ENCODE measurements around the gene HBD.

HBD gene

GRCh38 chr11:5227681-5228080, 6.6 kb downstream of the HBD start:
- no peak overlapping the region for H3K4me3 ChIP-seq (replicated peaks in 1 of 2; ENCODE audit: low read depth in 2 of 2, low read length in 2 of 2)
- DNase-seq (ENCODE audit: low read depth in 2 of 2), result no peak
- no peak for TF ChIP-seq CTCF (IDR thresholded peaks at IDR 0.05; ENCODE audit: low read depth, low read length)

GRCh38 chr11:5226732-5227310, 7.5 kb downstream of the HBD start, which contains the start of gene HBB:
Gene HBB, minus strand, starts transcription at chr11:5227071. Its CDS starts 50 bp downstream, at chr11:5227021.
- DNase-seq (ENCODE audit: low read depth in 2 of 2), result no peak

DNA sequence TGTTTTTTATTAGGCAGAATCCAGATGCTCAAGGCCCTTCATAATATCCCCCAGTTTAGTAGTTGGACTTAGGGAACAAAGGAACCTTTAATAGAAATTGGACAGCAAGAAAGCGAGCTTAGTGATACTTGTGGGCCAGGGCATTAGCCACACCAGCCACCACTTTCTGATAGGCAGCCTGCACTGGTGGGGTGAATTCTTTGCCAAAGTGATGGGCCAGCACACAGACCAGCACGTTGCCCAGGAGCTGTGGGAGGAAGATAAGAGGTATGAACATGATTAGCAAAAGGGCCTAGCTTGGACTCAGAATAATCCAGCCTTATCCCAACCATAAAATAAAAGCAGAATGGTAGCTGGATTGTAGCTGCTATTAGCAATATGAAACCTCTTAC, 8.8 kb downstream of the HBD start:
- no peak overlapping the region for H3K4me3 ChIP-seq (replicated peaks in 1 of 2; ENCODE audit: low read depth in 2 of 2, low read length in 2 of 2)
- TF ChIP-seq CTCF (IDR thresholded peaks at IDR 0.05; ENCODE audit: low read depth, low read length), result no peak
- no peak for DNase-seq (ENCODE audit: low read depth in 2 of 2)

More at GRCh38 chr11:5226732-5227310, 7.5 kb downstream of the HBD start, which contains the start of gene HBB:
- TF ChIP-seq CTCF (IDR thresholded peaks at IDR 0.05; ENCODE audit: low read depth, low read length), result no peak
- no peak within 1 kb of the TSS for H3K4me3 ChIP-seq (replicated peaks in 1 of 2; ENCODE audit: low read depth in 2 of 2, low read length in 2 of 2)

DNA sequence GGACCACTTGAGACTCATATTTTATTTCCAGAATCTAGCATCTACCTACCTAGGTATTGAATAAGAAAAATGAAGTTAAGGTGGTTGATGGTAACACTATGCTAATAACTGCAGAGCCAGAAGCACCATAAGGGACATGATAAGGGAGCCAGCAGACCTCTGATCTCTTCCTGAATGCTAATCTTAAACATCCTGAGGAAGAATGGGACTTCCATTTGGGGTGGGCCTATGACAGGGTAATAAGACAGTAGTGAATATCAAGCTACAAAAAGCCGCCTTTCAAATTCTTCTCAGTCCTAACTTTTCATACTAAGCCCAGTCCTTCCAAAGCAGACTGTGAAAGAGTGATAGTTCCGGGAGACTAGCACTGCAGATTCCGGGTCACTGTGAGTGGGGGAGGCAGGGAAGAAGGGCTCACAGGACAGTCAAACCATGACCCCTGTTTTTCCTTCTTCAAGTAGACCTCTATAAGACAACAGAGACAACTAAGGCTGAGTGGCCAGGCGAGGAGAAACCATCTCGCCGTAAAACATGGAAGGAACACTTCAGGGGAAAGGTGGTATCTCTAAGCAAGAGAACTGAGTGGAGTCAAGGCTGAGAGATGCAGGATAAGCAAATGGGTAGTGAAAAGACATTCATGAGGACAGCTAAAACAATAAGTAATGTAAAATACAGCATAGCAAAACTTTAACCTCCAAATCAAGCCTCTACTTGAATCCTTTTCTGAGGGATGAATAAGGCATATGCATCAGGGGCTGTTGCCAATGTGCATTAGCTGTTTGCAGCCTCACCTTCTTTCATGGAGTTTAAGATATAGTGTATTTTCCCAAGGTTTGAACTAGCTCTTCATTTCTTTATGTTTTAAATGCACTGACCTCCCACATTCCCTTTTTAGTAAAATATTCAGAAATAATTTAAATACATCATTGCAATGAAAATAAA, 9.5 kb downstream of the HBD start:
- no peak for DNase-seq (ENCODE audit: low read depth in 2 of 2)
- H3K4me3 ChIP-seq (replicated peaks in 1 of 2; ENCODE audit: low read depth in 2 of 2, low read length in 2 of 2), result no peak overlapping the region
- no peak for TF ChIP-seq CTCF (IDR thresholded peaks at IDR 0.05; ENCODE audit: low read depth, low read length)

DNA sequence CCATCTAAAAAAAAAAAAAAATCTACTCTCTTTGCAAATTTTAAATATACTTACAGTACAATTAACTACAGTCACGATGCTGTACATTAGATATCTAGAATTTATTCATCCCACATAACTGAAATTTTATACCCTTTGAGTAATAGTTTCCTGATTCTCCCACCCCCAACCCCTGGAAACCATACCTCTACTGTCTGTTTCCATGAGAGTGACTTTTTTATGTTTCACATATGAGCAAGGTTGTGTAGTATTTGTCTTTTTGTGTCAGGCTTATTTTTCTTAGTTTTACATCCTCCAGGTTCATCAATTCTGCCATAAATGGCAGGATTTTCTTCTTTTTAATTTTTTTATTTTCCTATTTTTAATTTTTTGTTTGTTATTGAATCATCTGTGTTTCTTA, 10.6 kb downstream of the HBD start:
- TF ChIP-seq CTCF (IDR thresholded peaks at IDR 0.05; ENCODE audit: low read depth, low read length), result no peak
- DNase-seq (ENCODE audit: low read depth in 2 of 2), result no peak

DNA sequence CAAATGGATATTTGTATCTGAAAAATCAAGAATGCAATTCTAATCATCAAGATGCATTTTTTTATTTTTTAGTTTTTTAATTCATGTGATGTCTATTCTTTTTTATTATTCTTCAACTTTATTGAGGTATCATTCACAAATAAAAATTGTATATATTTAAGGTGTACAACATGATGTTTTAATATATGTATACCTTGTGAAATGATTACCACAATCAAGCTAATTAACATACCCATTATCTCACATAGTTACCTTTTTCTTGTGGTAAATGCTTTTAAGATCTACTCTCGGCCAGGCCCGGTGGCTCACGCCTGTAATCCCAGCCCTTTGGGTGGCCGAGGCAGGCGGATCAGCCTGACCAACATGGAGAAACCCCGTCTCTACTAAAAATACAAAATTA, 11.1 kb downstream of the HBD start:
- no peak for DNase-seq (ENCODE audit: low read depth in 2 of 2)
- TF ChIP-seq CTCF (IDR thresholded peaks at IDR 0.05; ENCODE audit: low read depth, low read length), result no peak
- H3K4me3 ChIP-seq (replicated peaks in 1 of 2; ENCODE audit: low read depth in 2 of 2, low read length in 2 of 2), result no peak overlapping the region

More for the DNA sequence above, 10.6 kb downstream of the HBD start:
- H3K4me3 ChIP-seq (replicated peaks in 1 of 2; ENCODE audit: low read depth in 2 of 2, low read length in 2 of 2), result no peak overlapping the region
